Thymus (tissue), 14 donors: ENCODE measurements around the gene KCNK10. TPM values are rescaled to one million over a fixed set of nuclear protein-coding genes. Genes with fewer than 3 reads are reported as not detected.

Experiments used
- DNase-seq, 9 donors: peaks; one replicate each; pipeline ENCODE4 v3.0.0-alpha.2; 2013; ENCODE audit warnings: low spot score in 9 of 9, low read depth in 6 of 9, missing footprints in 1 of 9
- H3K27ac ChIP-seq, 2 donors: one replicate each; pipeline ENCODE4 v1.5.1; 2013; ENCODE audit warnings: control low read depth in 1 of 2, low read depth in 1 of 2, low read length in 1 of 2, mild to moderate bottlenecking in 1 of 2, moderate library complexity in 1 of 2
- H3K27me3 ChIP-seq, 2 donors: one replicate each; pipeline ENCODE4 v1.5.1; 2013; ENCODE audit warnings: low read length in 1 of 2; ENCODE audit not compliant: control insufficient read depth in 2 of 2, insufficient read depth in 1 of 2
- H3K36me3 ChIP-seq, 2 donors: one replicate each; pipeline ENCODE4 v1.5.1; 2013; ENCODE audit warnings: low read length in 1 of 2, mild to moderate bottlenecking in 1 of 2, moderate library complexity in 1 of 2; ENCODE audit not compliant: control insufficient read depth in 2 of 2, insufficient read depth in 2 of 2
- H3K4me1 ChIP-seq, 2 donors: one replicate each; pipeline ENCODE4 v1.5.1; 2013; ENCODE audit warnings: low read length in 2 of 2; ENCODE audit not compliant: control insufficient read depth in 2 of 2, insufficient read depth in 2 of 2
- H3K4me3 ChIP-seq, 2 donors: one replicate each; pipeline ENCODE4 v1.5.1; 2013; ENCODE audit warnings: low read length in 2 of 2, control low read depth in 1 of 2, mild to moderate bottlenecking in 1 of 2
- H3K9me3 ChIP-seq, 2 donors: one replicate each; pipeline ENCODE4 v1.5.1; 2013; ENCODE audit warnings: low read length in 1 of 2, mild to moderate bottlenecking in 1 of 2; ENCODE audit not compliant: control insufficient read depth in 2 of 2, insufficient read depth in 1 of 2
- WGBS: extraction: QIAGEN DNeasy Blood & Tissue Kit; methylation state at CpG from one replicate; pipeline ENCODE4 v1.1.7; 2013; 5-methylcytosine and 5-hydroxymethylcytosine counted together
- long read RNA-seq, 10 donors: transcript quantifications; one replicate each; lab custom pipeline, GENCODE V29; 2026
- polyA plus RNA-seq: library from polyadenylated mRNA; stranded (reverse); fragments of 200-250 nt; gene quantifications from one replicate; pipeline ENCODE4 v1.2.3, GENCODE V29; 2013
- total RNA-seq: library from RNA; stranded (reverse); fragments of 120-200 nt; gene quantifications from one replicate; pipeline ENCODE4 v1.2.4, GENCODE V29; 2013
- donor health status: healthy.

Gene KCNK10, protein sequence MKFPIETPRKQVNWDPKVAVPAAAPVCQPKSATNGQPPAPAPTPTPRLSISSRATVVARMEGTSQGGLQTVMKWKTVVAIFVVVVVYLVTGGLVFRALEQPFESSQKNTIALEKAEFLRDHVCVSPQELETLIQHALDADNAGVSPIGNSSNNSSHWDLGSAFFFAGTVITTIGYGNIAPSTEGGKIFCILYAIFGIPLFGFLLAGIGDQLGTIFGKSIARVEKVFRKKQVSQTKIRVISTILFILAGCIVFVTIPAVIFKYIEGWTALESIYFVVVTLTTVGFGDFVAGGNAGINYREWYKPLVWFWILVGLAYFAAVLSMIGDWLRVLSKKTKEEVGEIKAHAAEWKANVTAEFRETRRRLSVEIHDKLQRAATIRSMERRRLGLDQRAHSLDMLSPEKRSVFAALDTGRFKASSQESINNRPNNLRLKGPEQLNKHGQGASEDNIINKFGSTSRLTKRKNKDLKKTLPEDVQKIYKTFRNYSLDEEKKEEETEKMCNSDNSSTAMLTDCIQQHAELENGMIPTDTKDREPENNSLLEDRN
- 0.09 TPM for total RNA-seq
- polyA plus RNA-seq = 0.02 TPM
- long read RNA-seq, donor 1 = 0 reads
- long read RNA-seq, donor 2 = 0 reads
- long read RNA-seq, donor 3 = 0 reads
- long read RNA-seq, donor 4 = 0 reads
- long read RNA-seq, donor 5 = 0 reads
- long read RNA-seq, donor 6 = 0 reads
- long read RNA-seq, donor 7 = 0 reads
- long read RNA-seq, donor 8 = 0 reads
- long read RNA-seq, donor 9 = 0 reads
- long read RNA-seq, donor 10 = 0 reads

DNA sequence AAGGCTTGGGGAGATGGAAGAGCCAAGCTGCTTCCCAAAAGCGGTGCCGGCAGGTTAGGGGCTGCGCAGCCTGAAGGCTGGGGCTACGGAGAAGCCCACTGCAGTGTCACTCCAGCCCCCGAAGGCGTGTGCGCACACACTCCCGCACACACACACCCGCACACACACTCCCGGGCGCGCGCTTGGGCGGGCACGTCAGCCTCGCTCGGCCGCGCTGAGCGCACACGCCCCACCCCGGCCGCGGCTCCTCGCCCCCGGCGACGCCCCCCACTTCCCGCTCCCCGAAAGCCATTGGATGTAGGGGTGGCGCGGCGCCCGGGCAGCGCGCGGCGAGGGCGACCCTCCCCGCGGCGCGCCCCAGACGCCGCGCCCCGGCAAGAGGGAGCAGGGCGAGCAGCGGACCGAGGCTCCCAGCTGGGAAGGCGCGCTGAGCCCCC is at the start of gene KCNK10:
Gene KCNK10, minus strand, starts transcription at position 184 of the 437 bp plus-strand sequence. CDS start 471 bp downstream, outside the sequence.
- Histone ChIP-seq H3K4me3 (peak within 1 kb of the TSS; percentile 8 to 36), H3K36me3 (no peaks in the 10 kb centered on the region), H3K4me1 (peaks cover 3 to 6% of the 10 kb centered on the region in 2 donors), H3K27ac (no peak within 1 kb of the TSS), H3K27me3 (peaks cover 53 to 78% of the 10 kb centered on the region in 2 donors), H3K9me3 (peaks cover 0 to 5% of the 10 kb centered on the region in 2 donors)
- WGBS = under 1% methylated on average over 52 of the region's 52 CpGs
- DNase-seq = no peak

DNA sequence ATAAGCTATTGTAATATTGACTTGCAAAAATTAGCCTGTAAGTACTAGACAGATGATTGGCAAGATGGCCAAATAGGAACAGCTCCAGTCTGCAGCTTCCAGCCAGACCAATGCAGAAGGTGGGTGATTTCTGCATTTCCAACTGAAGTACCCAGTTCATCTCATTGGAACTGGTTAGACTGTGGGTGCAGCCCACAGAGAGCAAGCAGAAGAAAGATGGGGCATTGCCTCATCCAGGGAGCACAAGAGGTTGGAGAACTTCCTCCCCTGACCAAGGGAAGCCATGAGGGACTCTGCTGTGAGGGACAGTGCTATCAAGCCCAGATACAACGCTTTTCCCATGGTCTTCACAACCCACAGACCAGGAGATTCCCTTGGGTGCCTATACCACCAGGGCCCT is 46.4 kb upstream of the KCNK10 start:
- no peak for DNase-seq

DNA sequence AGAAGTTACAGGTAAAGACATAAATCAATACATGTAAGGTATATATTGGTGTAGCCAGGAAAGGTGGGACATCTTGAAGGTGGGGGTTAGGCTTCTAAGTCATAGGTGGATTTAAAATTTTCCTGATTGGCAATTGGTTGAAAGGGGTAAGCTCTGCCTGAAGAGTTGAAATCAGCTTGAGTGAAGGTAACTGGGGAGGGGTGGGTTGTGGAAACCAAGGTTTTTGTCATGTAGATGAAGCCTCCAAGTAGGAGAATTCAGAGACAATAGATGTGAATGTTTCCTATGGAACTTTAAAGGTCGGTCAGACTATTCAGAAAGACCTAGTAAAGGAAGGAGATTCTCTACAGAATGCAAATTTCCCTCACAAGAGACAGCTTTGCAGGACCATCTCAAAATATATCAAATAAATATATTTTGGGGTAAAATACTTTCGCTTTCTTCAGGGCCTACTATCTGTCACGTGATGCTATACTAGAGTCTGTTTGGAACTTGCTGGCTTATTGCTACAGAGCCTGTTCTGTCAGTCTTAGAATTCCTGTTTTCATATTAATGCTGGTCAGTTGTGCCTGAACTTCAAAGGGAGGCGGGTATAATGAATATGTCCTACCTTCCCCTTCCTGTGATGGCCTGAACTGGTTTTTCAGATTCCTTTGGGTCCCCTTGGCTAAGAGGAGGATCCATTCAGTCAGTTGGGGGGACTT is 41.8 kb upstream of the KCNK10 start:
- Histone ChIP-seq H3K4me1 (no peaks in the 10 kb centered on the region), H3K27ac (no peak overlapping the region), H3K9me3 (no peaks in the 10 kb centered on the region), H3K4me3 (no peak overlapping the region), H3K36me3 (no peaks in the 10 kb centered on the region), H3K27me3 (no peaks in the 10 kb centered on the region)
- no peak for DNase-seq
- WGBS = 78% methylated on average over 4 of the region's 4 CpGs

More for the DNA sequence above, 46.4 kb upstream of the KCNK10 start:
- Histone ChIP-seq H3K4me1 (no peaks in the 10 kb centered on the region), H3K27ac (no peak overlapping the region), H3K9me3 (no peaks in the 10 kb centered on the region), H3K27me3 (no peaks in the 10 kb centered on the region), H3K36me3 (no peaks in the 10 kb centered on the region), H3K4me3 (no peak overlapping the region)
- WGBS = 87% methylated on average over 1 of the region's 1 CpG

DNA sequence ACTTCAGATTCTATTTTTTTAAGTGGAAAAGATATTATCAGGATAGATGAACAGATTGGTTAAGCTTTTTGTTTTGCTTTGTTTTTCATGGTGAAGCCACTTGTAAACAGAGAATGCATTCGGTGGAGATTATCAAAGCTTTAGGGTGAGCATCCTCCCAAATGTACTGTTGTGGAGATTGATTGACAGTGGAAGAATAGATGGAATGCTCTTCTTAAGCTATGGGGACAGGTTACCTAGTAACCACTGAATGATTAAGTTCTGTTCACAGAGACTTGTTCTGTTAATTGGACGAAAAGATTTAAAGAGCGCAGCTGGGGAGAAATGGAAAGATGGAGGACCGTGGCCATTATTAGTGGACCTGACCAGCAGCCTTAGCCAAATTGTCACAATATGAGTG is 40.6 kb upstream of the KCNK10 start:
- no peak for DNase-seq
- no peaks in the 10 kb centered on the region for H3K27me3 ChIP-seq
- no peak overlapping the region for H3K4me3 ChIP-seq
- no peaks in the 10 kb centered on the region for H3K9me3 ChIP-seq
- H3K4me1 ChIP-seq = no peaks in the 10 kb centered on the region
- H3K27ac ChIP-seq = no peak overlapping the region
- 83% methylated on average over 4 of the region's 4 CpGs for WGBS
- no peaks in the 10 kb centered on the region for H3K36me3 ChIP-seq

DNA sequence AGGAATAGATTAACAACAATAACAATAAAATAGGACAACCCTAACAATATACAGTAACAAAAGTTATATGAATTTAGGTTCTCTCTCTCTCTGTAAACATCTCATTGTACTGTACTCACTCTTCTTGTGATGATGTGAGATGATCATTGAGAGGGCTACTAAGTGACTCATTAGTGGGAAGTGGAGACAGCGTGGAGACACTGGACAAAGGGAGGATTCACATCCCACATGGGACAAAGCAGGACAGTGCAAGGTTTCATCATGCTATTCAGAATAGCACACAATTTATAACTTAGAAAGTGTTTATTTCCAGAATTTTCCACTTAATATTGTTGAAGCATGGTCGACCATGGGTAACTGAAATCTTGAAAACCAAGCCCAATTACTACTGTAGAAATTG is 36.4 kb upstream of the KCNK10 start:
- no peak overlapping the region for H3K4me3 ChIP-seq
- no peak overlapping the region for H3K27ac ChIP-seq
- H3K36me3 ChIP-seq = no peaks in the 10 kb centered on the region
- no peak for DNase-seq
- H3K27me3 ChIP-seq = no peaks in the 10 kb centered on the region
- WGBS = 82% methylated on average over 2 of the region's 2 CpGs
- H3K4me1 ChIP-seq = no peaks in the 10 kb centered on the region
- no peaks in the 10 kb centered on the region for H3K9me3 ChIP-seq

DNA sequence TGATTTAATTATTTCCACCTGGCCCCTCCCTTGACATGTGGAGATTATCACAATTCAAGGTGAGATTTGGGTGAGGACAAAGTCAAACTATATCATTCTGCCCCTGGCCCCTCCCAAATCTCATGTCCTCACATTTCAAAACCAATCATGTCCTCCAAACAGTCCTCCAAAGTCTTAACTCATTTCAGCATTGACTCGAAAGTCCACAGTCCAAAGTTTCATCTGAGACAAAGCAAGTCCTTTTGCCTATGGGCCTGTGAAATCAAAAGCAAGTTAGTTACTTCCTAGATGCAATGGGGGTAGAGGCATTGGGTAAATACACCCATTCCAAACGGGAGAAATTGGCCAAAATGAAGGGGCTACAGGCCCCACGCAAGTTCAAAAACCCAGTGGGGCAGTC is 31.3 kb upstream of the KCNK10 start:
- H3K4me3 ChIP-seq = no peak overlapping the region
- H3K27me3 ChIP-seq = no peaks in the 10 kb centered on the region
- H3K27ac ChIP-seq = no peak overlapping the region
- no peaks in the 10 kb centered on the region for H3K4me1 ChIP-seq
- WGBS = 89% methylated on average over 3 of the region's 3 CpGs
- H3K36me3 ChIP-seq = no peaks in the 10 kb centered on the region
- no peak for DNase-seq
- H3K9me3 ChIP-seq = no peaks in the 10 kb centered on the region

DNA sequence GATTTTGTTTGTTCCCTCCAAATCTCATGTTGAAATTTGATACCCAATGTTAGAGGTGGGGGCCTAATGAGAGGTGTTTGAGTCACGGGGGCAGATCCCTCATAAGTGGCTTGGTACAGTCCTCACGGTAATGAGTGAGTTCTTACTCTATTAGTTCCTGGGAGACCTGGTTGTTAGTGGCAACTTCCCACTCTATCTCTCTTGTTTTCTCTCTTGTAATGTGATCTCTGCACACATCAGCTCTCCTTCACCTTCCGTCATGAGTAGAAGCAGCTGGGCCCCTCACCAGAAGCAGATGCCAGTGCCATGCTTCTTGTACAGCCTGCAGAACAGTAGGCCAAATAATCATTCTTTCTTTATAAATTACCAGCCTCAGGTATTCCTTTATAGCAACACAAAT is 29.6 kb upstream of the KCNK10 start:
- no peak for DNase-seq

DNA sequence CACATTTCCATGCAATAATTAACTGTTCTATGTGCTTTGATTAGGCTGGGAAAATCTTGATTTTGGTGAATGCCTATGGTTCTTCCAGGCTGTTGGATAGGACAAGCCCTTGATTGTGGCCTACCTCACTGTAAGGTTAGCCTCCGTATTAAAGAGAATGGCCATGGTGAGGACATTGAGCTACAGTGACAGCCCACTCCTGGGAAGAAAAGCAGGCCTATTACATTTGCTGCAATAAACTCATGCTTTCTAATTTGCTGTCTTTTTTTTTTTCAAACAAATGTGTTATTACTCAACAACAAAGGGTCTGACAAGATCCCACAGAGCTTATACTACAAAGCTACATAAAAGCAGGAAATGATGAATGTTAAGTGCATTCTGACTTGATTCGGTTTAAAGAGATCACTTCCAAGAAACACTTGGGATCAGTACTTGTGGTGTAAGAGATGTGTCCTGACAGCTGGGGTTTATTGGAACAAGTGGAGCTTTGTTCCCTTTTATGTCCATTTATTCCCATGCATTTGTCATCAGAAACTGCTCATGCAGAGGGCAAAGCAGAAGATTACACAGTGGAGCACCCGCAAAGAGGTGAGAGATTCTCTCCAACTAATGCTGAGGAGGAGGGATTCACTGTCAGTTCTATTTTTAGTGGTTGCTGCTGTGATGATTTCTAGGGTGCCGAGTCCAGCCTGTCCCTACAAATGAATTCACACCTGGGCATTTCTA is 29.1 kb upstream of the KCNK10 start:
- no peak overlapping the region for H3K4me3 ChIP-seq
- H3K4me1 ChIP-seq = no peaks in the 10 kb centered on the region
- WGBS = 92% methylated on average over 4 of the region's 4 CpGs
- no peaks in the 10 kb centered on the region for H3K27me3 ChIP-seq
- H3K9me3 ChIP-seq = no peaks in the 10 kb centered on the region
- no peak overlapping the region for H3K27ac ChIP-seq
- no peak for DNase-seq
- H3K36me3 ChIP-seq = no peaks in the 10 kb centered on the region

More for the DNA sequence above, 29.6 kb upstream of the KCNK10 start:
- no peaks in the 10 kb centered on the region for H3K27me3 ChIP-seq
- WGBS = 85% methylated on average over 3 of the region's 3 CpGs
- H3K27ac ChIP-seq = no peak overlapping the region
- H3K36me3 ChIP-seq = no peaks in the 10 kb centered on the region
- H3K4me3 ChIP-seq = no peak overlapping the region
- H3K9me3 ChIP-seq = no peaks in the 10 kb centered on the region
- H3K4me1 ChIP-seq = no peaks in the 10 kb centered on the region
